Heart right ventricle (tissue), 16 donors: Measurements from ENCODE around the gene LAMA4. TPM values are rescaled to one million over a fixed set of nuclear protein-coding genes. Genes with fewer than 3 reads are reported as not detected.

ENCODE experiments used
- ATAC-seq, 8 donors: fragments of 200-7000 bp; cut with Tn5 transposase; one replicate each; pipeline ENCODE4 v1.9.1; 2020; ENCODE audit warnings: mild to moderate bottlenecking in 8 of 8, moderate library complexity in 8 of 8, moderate number of reproducible peaks in 1 of 8
- DNase-seq, 2 donors: peaks; one replicate each; pipeline ENCODE4 v3.0.0-alpha.2; 2020
- H3K27ac ChIP-seq, 10 donors: fragments of 200-600 bp; sonication (generic) in 2 of 10; one replicate each; pipeline versions ENCODE4 v1.5.0 to v1.8.0; 2020 to 2022; ENCODE audit warnings: mild to moderate bottlenecking in 3 of 10
- H3K27me3 ChIP-seq, 7 donors: fragments of 200-600 bp; one replicate each; pipeline ENCODE4 v1.8.0; 2021 to 2022; ENCODE audit warnings: mild to moderate bottlenecking in 2 of 7
- H3K36me3 ChIP-seq, 9 donors: fragments of 200-600 bp; sonication (generic) in 1 of 9; one replicate each; pipeline versions ENCODE4 v1.5.0 to v1.8.0; 2020 to 2022; ENCODE audit warnings: mild to moderate bottlenecking in 2 of 9
- H3K4me1 ChIP-seq, 9 donors: fragments of 200-600 bp; sonication (generic) in 1 of 9; one replicate each; pipeline versions ENCODE4 v1.5.0 to v1.8.0; 2020 to 2022; ENCODE audit warnings: mild to moderate bottlenecking in 4 of 9
- H3K4me3 ChIP-seq, 10 donors: fragments of 200-600 bp; sonication (generic) in 2 of 10; one replicate each; pipeline versions ENCODE4 v1.5.0 to v1.8.0; 2020 to 2022; ENCODE audit warnings: mild to moderate bottlenecking in 7 of 10, moderate library complexity in 2 of 10
- H3K9me3 ChIP-seq, 11 donors: fragments of 200-600 bp in 10 of 11; sonication (generic) in 2 of 11; one replicate each; pipeline versions ENCODE4 v1.5.0 to v1.8.0; 2013 to 2022; ENCODE audit warnings: mild to moderate bottlenecking in 2 of 11, control low read depth in 1 of 11, moderate library complexity in 1 of 11
- WGBS, 2 donors: extraction: QIAGEN DNeasy Blood & Tissue Kit; methylation state at CpG; one replicate each; pipeline ENCODE4 v1.1.7; 2013; ENCODE audit warnings: inconsistent platforms in 1 of 2; 5-methylcytosine and 5-hydroxymethylcytosine counted together
- intact Hi-C, 10 donors: fragments of 100-400 bp; cut with DNase I; formaldehyde crosslinking; loops; one replicate each; pipeline versions ENCODE4 v1.11.1 to v1.14.2; 2022
- polyA plus RNA-seq, 2 donors: library from polyadenylated mRNA; stranded (reverse); fragments of 200-250 nt; gene quantifications; one replicate each; pipeline ENCODE4 v1.2.3, GENCODE V29; 2013
- total RNA-seq, 10 donors: library from RNA; stranded (reverse); fragmentation: NEBNext Ultra II Directional in 3 of 10; extraction: Animal tissue kit (Norgen Biotek cat#: 25700) in 3 of 10; gene quantifications; one replicate each; pipeline versions ENCODE4 v1.2.1 to v1.2.4, GENCODE V29; 2021 to 2023
- TF ChIP-seq, protein P1 (sequence below), 9 donors: fragments of 200-600 bp; sonication (generic) in 2 of 9; IDR thresholded peaks; one replicate each; pipeline versions ENCODE4 v1.5.0 to v1.8.0; 2021 to 2022; ENCODE audit warnings: antibody characterized with exemption in 9 of 9, mild to moderate bottlenecking in 5 of 9, moderate library complexity in 1 of 9
- donor health status: Arrhythmogenic right ventricular cardiomyopathy.
- donor health status: ischemic (EF 13 %, LVEDD 7.1; RV severe dilation, severe dysfunction).
- donor health status: healthy with polysubstance abuse.
- donor health status: DM: no; HTN: yes; CAD: no.
- donor health status: DM: no; HTN: no; CAD: no.
- donor health status: ischemic (EF 25% LVEDD 6.9; RV normal size, moderate dysfunction).
- donor health status: ischemic (EF 25% LVEDD 5.7; RV mildly dilated, moderate dysfunction).
- donor health status: healthy.
- donor health status: DM: yes; HTN: yes; CAD: no.
- donor health status: Ischemic cardiomyopathy.
- donor health status: ischemic (EF 35%, LVEDD 5.7; RV mildly dilated, moderate dysfunction).
- donor health status: nonischemic (EF 11% LVEDD 7.7; RV severe dilation, severe dysfunction).
- donor health status: DM: yes; HTN: yes; CAD: no.
- donor health status: PGD.
- donor health status: ischemic (EF 29% LVEDD 5.4; RV normal size, mild dysfunction).
- donor health status: nonischemic (EF 23%, LVEDD 6.1; RV moderate dilation, normal function).

The LAMA4 gene
- total and polyA plus RNA-seq, 12 donors: 23.7 to 103 (median 82.5) TPM

DNA sequence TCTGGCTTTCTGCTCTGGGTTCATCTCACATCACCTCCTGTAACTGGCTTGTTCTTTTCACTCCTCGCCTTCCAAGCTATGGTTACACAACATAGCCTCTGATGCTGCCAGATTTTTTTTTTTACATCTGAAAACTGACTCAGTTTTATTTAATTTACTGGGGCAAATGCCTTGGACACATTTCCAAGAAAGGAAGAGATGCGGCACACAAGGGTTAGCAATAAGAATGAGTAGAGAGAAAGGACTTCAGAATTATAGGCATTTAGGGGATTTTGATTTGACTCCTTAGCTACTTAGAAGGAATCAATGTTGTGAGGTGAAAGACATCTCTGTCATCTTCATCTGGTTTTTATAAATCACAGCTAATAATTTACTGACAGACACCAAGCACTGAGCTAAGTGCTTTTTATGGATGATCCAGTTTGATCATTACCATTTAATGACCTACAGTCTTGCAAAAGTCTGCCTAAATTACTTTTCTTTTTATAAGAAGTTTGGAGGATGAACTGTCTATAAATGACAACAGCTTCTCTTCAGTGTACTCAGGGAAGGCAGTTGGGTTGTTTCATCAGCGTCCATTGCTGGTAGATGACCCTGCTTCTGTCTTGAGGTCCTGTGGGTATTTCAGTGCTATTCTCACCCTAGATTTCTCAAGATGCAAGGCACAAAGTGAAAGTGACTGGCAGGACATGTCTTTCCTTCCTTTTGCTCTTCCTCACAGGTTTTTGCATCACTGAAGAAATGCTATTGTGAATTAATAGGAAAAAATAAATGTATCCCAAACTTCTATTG is 31.1 kb downstream of the LAMA4 start:
- peak overlapping the region; percentile 7 to 86 (median 61) for H3K27ac ChIP-seq
- intact Hi-C loops: no loop called here
- H3K36me3 ChIP-seq: no peaks in the 10 kb centered on the region
- ATAC-seq (peak in 7 of 8 donors; percentile 57 to 84 (median 65)), DNase-seq (no peak)
- H3K9me3 ChIP-seq: no peaks in the 10 kb centered on the region
- 38 to 55% methylated on average over 3 of the region's 3 CpGs for WGBS, 2 donors
- no peaks in the 10 kb centered on the region for H3K27me3 ChIP-seq
- H3K4me3 ChIP-seq: no peak overlapping the region
- TF ChIP-seq, protein P1, sequence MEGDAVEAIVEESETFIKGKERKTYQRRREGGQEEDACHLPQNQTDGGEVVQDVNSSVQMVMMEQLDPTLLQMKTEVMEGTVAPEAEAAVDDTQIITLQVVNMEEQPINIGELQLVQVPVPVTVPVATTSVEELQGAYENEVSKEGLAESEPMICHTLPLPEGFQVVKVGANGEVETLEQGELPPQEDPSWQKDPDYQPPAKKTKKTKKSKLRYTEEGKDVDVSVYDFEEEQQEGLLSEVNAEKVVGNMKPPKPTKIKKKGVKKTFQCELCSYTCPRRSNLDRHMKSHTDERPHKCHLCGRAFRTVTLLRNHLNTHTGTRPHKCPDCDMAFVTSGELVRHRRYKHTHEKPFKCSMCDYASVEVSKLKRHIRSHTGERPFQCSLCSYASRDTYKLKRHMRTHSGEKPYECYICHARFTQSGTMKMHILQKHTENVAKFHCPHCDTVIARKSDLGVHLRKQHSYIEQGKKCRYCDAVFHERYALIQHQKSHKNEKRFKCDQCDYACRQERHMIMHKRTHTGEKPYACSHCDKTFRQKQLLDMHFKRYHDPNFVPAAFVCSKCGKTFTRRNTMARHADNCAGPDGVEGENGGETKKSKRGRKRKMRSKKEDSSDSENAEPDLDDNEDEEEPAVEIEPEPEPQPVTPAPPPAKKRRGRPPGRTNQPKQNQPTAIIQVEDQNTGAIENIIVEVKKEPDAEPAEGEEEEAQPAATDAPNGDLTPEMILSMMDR (IDR thresholded peaks at IDR 0.05): no peak
- H3K4me1 ChIP-seq: peaks cover 5 to 100% (median 86%) of the 10 kb centered on the region in 9 donors

DNA sequence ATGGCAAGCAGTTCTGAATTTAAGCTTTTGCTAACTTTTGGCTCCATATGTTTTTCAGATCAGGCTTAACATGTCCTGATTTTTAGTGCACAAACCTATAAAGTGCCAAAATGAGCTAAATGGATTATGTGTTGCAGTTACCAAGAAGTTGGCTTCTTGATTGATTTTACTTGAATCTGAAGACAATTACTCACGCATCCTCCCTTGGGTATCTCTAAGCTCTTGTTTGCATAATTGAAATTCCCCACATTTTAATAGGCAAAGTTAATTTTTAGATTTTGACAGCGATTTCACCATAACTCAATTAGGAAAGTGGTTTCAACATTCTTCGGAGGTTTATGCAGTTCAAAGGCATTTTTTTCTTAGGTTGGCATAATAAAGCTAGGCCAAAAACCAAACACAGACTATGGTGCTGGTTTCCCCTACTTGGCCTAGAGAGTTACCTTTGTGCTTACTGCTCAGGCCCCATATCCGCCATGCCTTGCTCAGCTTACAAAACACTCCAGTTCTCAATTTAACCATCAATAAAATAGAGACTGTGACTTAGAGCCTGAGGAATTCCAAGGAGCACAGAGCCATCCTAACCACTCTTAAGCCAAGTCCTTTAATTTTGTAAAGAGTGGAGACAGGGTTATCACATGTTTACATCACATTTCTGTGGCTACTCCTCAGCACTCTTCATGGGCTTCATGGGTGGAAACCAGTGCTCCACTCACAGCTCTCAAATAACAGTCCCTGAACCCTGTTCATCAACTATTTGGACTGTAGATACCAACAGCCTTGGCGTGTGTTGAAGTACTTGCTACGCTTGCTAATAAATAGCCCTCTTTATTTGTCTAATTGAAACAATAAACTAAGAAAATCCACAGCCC is 32.1 kb downstream of the LAMA4 start:
- TF ChIP-seq, protein P1 (IDR thresholded peaks at IDR 0.05): no peak
- peaks cover 5 to 100% (median 86%) of the 10 kb centered on the region in 9 donors for H3K4me1 ChIP-seq
- H3K36me3 ChIP-seq: no peaks in the 10 kb centered on the region
- DNase-seq (no peak), ATAC-seq (peak in 3 of 8 donors; percentile 6 to 14 (median 9))
- WGBS, 2 donors: 70% methylated on average over 6 of the region's 6 CpGs
- intact Hi-C loops: no loop called here
- no peaks in the 10 kb centered on the region for H3K9me3 ChIP-seq
- no peaks in the 10 kb centered on the region for H3K27me3 ChIP-seq
- H3K27ac ChIP-seq: peak overlapping the region; percentile 18 to 86 (median 61)
- H3K4me3 ChIP-seq: no peak overlapping the region

DNA sequence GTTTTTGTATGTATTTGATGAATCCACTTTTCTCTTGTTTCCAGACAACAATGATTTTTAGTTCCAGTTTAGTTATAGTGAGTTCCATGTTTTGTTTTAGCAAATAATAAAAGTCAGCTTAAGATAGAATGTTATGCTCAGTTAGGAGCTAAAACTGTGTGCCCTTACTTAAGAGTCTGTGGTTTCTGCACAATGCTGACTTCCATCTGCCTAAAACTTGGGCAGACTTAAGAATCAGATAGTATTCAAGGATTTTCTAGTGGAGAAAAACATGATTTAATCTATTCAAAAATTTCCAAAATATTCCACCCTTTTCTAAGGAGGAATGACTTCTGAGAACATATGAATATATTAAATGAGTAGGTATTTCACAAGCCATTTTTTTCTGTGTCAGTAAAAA is 32.8 kb downstream of the LAMA4 start:
- ATAC-seq (no peak), DNase-seq (no peak)
- Histone ChIP-seq H3K4me1 (peaks cover 8 to 100% (median 86%) of the 10 kb centered on the region in 9 donors), H3K27me3 (no peaks in the 10 kb centered on the region), H3K36me3 (no peaks in the 10 kb centered on the region), H3K4me3 (no peak overlapping the region), H3K9me3 (no peaks in the 10 kb centered on the region), H3K27ac (peak overlapping the region in 7 of 10 donors; percentile 25 to 86 (median 63))
- TF ChIP-seq, protein P1 (IDR thresholded peaks at IDR 0.05): no peak
- intact Hi-C loops: no loop called here

DNA sequence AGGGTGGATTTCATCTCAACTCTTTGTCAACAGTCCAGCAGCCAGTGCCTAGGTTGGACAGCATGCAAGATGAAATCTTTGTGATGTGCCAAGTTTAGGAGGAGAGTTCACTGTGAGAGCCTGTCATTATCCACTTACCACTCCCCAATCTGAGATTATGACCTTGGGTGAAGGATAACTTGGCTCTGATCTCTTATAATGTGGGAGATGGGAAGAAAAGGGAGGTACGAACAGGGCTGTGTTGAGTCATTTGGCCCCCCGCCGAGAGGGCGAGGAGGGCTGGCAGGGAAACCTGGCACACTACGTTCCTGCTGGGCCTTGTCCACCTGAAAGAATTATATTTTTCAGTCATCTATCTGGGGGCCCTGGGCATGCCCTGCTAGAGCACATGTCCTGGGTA is 35.8 kb downstream of the LAMA4 start:
- Histone ChIP-seq H3K9me3 (no peaks in the 10 kb centered on the region), H3K4me1 (peaks cover 12 to 100% (median 93%) of the 10 kb centered on the region in 9 donors), H3K4me3 (no peak overlapping the region), H3K36me3 (peaks cover 0 to 29% (median 0%) of the 10 kb centered on the region in 9 donors), H3K27me3 (no peaks in the 10 kb centered on the region), H3K27ac (peak overlapping the region; percentile 6 to 86 (median 70))
- ATAC-seq (peak; percentile 12 to 91 (median 53)), DNase-seq (peak; percentile 56 to 74)
- TF ChIP-seq, protein P1 (IDR thresholded peaks at IDR 0.05): no peak
- intact Hi-C loops: loop anchor here in 5 of 10 donors (5.0 kb wide), 1 partner anchor 34 kb away; the partner anchor contains the start of gene LAMA4 (in 5 of the 5)
- WGBS, 2 donors: 27 to 39% methylated on average over 5 of the region's 5 CpGs
